C4-2B (cell line): Measurements from ENCODE around the gene SH3RF3.

Source experiments
- CTCF ChIP-seq: fragments of 450-650 bp; conservative IDR thresholded peaks from 2 replicates; pipeline ENCODE4 v1.5.1; 2017; ENCODE audit warnings: mild to moderate bottlenecking
- ZFX ChIP-seq: fragments of 450-650 bp; IDR thresholded peaks from 2 replicates; pipeline ENCODE4 v1.6.1; 2017

DNA sequence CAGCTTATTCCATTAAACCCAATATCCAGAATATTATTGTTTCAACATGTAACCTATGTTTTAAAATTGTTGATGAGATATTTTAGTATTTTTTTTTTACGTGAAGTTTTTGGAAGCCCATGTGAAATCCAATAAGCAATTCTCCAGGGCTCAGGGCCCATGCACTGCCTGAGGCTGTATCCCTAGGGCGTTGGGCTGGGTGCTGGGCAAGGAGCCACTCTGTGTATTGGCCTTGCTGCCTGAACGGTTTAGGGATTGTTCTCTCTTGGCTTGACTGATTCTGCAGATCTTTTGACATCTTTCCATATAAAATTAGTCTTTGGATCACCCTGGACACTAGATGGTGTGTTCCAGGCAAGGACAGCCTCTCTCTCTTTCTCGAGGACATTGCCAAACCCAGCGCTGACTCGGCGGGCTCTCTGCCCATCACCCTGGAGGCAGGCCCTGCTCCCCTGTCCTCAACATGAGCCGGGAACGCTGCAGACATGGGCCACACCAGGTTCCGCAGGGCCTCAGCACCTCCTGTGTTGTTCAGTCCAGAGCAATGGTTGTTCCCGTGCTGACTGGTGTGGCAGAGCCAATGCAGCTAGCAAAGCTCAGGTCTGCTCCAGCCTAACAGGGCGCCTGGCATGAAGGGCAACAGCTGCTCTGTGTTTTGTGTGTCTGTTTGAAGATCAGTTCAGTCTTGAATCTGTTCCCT is 321.7 kb downstream of the SH3RF3 start:
- TF ChIP-seq CTCF (no peak), ZFX (no peak)
